ENCODE results near the gene SLCO2A1. TPM values are rescaled to one million over a fixed set of nuclear protein-coding genes. Genes with fewer than 3 reads are reported as not detected.
A peak's percentile ranks its signal among the peaks of the same experiment; 100 is the strongest.

Gene SLCO2A1
- total RNA-seq, 4 donors from 2014 or later: 7.8 to 12.0 (median 11.1) TPM

DNA sequence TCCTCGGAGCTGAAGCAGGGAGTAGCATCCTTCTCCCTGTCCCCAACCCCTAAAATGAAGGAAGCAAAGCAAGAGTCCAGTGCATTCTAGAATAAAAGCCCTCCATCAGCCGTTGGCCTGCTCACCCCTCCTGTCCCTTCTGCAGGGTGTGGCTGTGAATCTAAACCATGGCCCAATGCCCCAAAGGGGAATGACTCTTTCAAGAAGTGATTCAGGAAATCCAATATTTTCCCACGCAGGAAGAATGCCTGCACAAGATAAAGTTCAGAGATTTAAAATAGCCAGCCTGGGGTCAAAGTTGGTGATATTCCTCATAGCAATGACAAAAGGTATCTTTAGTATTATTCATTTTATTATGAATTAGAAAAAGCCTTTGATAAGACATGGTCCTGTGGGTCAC, 38.5 kb downstream of the SLCO2A1 start:
- Histone ChIP-seq H3K4me1 (peaks cover 0 to 6% (median 0%) of the 10 kb centered on the region in 3 donors), H3K9me3 (no peaks in the 10 kb centered on the region), H3K27me3 (no peaks in the 10 kb centered on the region), H3K36me3 (no peaks in the 10 kb centered on the region), H3K4me3 (no peak overlapping the region), H3K27ac (no peak overlapping the region)
- TF ChIP-seq EP300 (IDR thresholded peaks at IDR 0.05) (no peak), POLR2A (IDR thresholded peaks at IDR 0.05) (no peak), POLR2AphosphoS5 (IDR thresholded peaks at IDR 0.05) (no peak)
- TF ChIP-seq, protein P1, sequence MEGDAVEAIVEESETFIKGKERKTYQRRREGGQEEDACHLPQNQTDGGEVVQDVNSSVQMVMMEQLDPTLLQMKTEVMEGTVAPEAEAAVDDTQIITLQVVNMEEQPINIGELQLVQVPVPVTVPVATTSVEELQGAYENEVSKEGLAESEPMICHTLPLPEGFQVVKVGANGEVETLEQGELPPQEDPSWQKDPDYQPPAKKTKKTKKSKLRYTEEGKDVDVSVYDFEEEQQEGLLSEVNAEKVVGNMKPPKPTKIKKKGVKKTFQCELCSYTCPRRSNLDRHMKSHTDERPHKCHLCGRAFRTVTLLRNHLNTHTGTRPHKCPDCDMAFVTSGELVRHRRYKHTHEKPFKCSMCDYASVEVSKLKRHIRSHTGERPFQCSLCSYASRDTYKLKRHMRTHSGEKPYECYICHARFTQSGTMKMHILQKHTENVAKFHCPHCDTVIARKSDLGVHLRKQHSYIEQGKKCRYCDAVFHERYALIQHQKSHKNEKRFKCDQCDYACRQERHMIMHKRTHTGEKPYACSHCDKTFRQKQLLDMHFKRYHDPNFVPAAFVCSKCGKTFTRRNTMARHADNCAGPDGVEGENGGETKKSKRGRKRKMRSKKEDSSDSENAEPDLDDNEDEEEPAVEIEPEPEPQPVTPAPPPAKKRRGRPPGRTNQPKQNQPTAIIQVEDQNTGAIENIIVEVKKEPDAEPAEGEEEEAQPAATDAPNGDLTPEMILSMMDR (IDR thresholded peaks at IDR 0.05): no peak
- peak; percentile 42 for ATAC-seq
- WGBS, 2 donors (ENCODE audit: low coverage in 1 of 2): 50 to 60% methylated on average over 1 to 2 of the region's 3 CpGs

DNA sequence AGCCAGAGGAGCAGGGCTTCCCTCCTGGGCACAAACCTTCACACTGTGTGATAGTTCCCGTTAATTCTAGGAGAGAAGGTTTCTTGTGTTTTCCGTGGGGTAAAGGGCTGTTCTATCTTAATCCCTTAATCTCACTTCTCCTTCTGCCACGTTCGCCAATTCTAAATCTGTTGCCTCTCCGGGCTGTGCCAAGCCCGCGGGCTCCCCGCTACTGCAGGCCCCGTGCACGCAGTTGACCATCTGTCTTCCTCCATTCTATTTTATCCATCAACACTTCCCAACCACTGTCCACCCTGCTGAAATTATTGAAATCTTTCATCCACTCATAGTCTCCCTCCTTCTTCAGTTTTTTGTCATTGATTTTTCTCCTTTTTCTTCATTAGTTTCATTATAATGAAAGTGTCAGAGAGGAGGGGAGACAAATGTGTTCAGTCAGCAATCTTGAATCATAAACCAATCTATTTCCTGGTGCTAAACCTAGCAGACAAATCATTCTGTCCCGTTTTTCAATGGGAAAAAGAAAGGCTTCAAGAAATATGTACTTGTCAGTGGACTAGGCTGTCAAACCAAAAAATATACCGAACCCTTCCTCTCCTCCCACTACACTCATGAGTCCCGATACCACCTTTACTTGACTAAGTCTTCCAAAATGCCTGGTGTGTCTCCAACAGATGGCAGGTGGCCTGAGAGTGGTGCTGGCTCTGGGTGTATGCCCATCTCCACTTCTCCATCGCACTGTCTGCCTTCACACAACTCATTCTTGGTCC, 39.6 kb downstream of the SLCO2A1 start:
- WGBS, 2 donors (ENCODE audit: low coverage in 1 of 2): 84 to 97% methylated on average over 9 to 14 of the region's 14 CpGs

DNA sequence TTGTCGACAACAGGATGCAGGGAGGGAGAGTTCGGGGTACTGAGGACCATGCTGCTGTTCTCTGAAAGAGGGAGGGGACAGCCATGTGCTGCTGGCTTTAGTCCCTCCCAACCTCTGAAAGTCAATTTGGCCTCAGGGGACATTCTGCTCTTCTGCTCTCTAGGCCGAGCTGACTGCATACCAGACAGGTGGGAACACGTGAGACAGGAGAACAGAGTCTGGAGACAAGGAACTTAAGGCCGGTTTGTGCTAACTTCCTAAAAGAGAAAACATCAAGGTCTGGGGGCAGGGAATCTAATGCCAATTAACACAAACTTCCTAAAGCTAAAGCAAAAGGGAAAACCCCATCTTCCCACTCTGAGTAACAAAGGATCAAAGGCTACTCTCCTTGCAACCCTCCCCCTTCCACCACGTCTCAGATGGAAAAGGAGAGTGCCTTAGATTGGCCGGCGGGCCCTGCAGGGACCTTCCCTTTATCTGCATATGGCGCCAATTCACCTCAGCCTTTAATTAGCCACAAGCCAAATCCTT, 41.0 kb downstream of the SLCO2A1 start:
- WGBS, 2 donors (ENCODE audit: low coverage in 1 of 2): 42 to 66% methylated on average over 4 to 5 of the region's 9 CpGs
- Histone ChIP-seq H3K27ac (no peak overlapping the region), H3K27me3 (no peaks in the 10 kb centered on the region), H3K36me3 (no peaks in the 10 kb centered on the region), H3K9me3 (no peaks in the 10 kb centered on the region), H3K4me3 (no peak overlapping the region), H3K4me1 (peaks cover 0 to 6% (median 0%) of the 10 kb centered on the region in 3 donors)
- TF ChIP-seq, protein P1 (IDR thresholded peaks at IDR 0.05): no peak
- no peak for TF ChIP-seq POLR2A (IDR thresholded peaks at IDR 0.05)
- TF ChIP-seq POLR2AphosphoS5 (IDR thresholded peaks at IDR 0.05): no peak
- TF ChIP-seq EP300 (IDR thresholded peaks at IDR 0.05): no peak
- no peak for ATAC-seq

More for the DNA sequence above, 39.6 kb downstream of the SLCO2A1 start:
- Histone ChIP-seq H3K4me3 (no peak overlapping the region), H3K36me3 (no peaks in the 10 kb centered on the region), H3K27ac (no peak overlapping the region), H3K4me1 (peaks cover 0 to 6% (median 0%) of the 10 kb centered on the region in 3 donors), H3K9me3 (no peaks in the 10 kb centered on the region), H3K27me3 (no peaks in the 10 kb centered on the region)
- TF ChIP-seq POLR2A (IDR thresholded peaks at IDR 0.05) (no peak), EP300 (IDR thresholded peaks at IDR 0.05) (no peak), POLR2AphosphoS5 (IDR thresholded peaks at IDR 0.05) (no peak)
- TF ChIP-seq, protein P1 (IDR thresholded peaks at IDR 0.05): no peak
- ATAC-seq: no peak

DNA sequence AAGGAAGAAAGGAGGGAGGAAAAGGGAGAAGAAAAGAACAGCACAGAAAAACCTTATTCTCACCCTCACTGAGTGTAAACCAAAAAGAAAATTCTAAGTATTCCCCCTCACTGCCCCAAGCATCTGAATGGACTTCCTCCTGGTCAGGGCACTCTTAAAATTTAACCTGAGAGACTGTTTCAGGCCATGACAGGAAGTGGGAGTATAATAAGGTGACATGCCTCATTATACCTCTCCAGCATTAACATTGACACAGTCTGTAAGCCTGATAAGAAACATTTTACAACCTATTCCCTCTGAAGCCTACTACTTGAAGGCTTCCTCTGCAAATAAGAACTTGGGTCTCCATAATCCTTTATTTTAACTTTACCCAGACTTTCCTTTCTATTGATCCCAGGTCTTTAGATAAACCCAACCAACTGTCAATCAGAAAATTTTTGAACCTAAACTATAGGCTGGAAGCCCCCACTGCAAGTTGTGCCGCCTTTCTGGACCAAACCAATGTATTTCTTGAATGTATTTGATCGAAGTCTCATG, 41.7 kb downstream of the SLCO2A1 start:
- no peak for ATAC-seq
- H3K4me3 ChIP-seq: no peak overlapping the region
- no peak overlapping the region for H3K27ac ChIP-seq
- H3K36me3 ChIP-seq: no peaks in the 10 kb centered on the region
- H3K27me3 ChIP-seq: no peaks in the 10 kb centered on the region
- peaks cover 0 to 6% (median 0%) of the 10 kb centered on the region in 3 donors for H3K4me1 ChIP-seq
- no peaks in the 10 kb centered on the region for H3K9me3 ChIP-seq
- 96% methylated on average over 2 of the region's 2 CpGs; no CpG with 5 or more reads in 1 of the 2 donors for WGBS, 2 donors (ENCODE audit: low coverage in 1 of 2)
- no peak for TF ChIP-seq POLR2AphosphoS5 (IDR thresholded peaks at IDR 0.05)

DNA sequence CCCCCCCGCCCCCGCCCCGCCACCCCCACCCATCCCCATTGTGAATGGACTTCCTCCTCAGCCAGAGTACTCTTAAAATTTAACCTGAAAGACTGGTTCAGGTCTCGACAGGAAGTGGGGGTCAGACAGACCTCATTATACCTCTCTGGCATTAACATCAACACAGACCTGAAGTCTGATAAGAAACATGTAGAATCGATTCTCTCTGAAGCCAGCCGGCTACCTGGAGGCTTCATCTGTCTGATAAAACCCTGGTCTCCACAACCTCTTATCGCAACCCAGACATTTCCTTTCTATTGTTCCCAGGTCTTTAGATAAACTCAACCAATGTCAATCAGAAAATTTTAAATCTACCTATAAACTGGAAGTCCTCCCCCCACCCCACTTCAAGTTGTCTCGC, 42.6 kb downstream of the SLCO2A1 start:
- Histone ChIP-seq H3K4me3 (no peak overlapping the region), H3K27me3 (no peaks in the 10 kb centered on the region), H3K4me1 (peaks cover 0 to 6% (median 0%) of the 10 kb centered on the region in 3 donors), H3K27ac (no peak overlapping the region), H3K36me3 (no peaks in the 10 kb centered on the region), H3K9me3 (no peaks in the 10 kb centered on the region)
- TF ChIP-seq POLR2AphosphoS5 (IDR thresholded peaks at IDR 0.05) (no peak), POLR2A (IDR thresholded peaks at IDR 0.05) (no peak), EP300 (IDR thresholded peaks at IDR 0.05) (no peak)
- TF ChIP-seq, protein P1 (IDR thresholded peaks at IDR 0.05): no peak
- WGBS, 2 donors (ENCODE audit: low coverage in 1 of 2): 47 to 79% methylated on average over 5 to 8 of the region's 8 CpGs
- ATAC-seq: no peak

Data from gastroesophageal sphincter (tissue), 4 donors.